ENCODE results near the gene HBZ. TPM values are rescaled to one million over a fixed set of nuclear protein-coding genes. Genes with fewer than 3 reads are reported as not detected.

Gene HBZ
- polyA plus RNA-seq, 4 donors = 1.0 TPM; not detected in 3

GRCh38 chr16:177394-177822 lies 25.0 kb downstream of the HBZ start:
- DNase-seq = no peak
- peaks cover 10 to 59% (median 20%) of the 10 kb centered on the region in 3 donors for H3K27me3 ChIP-seq (ENCODE audit: control insufficient read depth in 3 of 3, insufficient read depth in 3 of 3, low read length in 3 of 3)
- no peak overlapping the region for H3K27ac ChIP-seq (ENCODE audit: low read depth in 1 of 3, low read length in 2 of 3)
- no peak overlapping the region for H3K4me3 ChIP-seq (ENCODE audit: low read depth in 1 of 3, low read length in 3 of 3)
- no peak for FAIRE-seq
- 4 to 13% (median 8%) methylated on average over 12 to 13 of the region's 13 CpGs for WGBS, 3 donors
- peaks cover 0 to 4% of the 10 kb centered on the region in 2 donors for H3K9me3 ChIP-seq (ENCODE audit: control insufficient read depth in 2 of 2, insufficient read depth in 1 of 2, low read depth in 1 of 2, low read length in 1 of 2)
- peaks cover 0 to 10% (median 2%) of the 10 kb centered on the region in 3 donors for H3K4me1 ChIP-seq (ENCODE audit: control insufficient read depth in 3 of 3, insufficient read depth in 2 of 3, low read depth in 1 of 3, low read length in 2 of 3)
- H3K36me3 ChIP-seq (ENCODE audit: control insufficient read depth in 3 of 3, insufficient read depth in 2 of 3, low read depth in 1 of 3, low read length in 3 of 3) = no peaks in the 10 kb centered on the region

GRCh38 chr16:177981-178667 lies 25.7 kb downstream of the HBZ start:
- no peak for FAIRE-seq
- WGBS, 3 donors = 42 to 55% (median 45%) methylated on average over 11 of the region's 11 CpGs
- no peak for DNase-seq
- H3K27ac ChIP-seq (ENCODE audit: low read depth in 1 of 3, low read length in 2 of 3) = no peak overlapping the region
- no peak overlapping the region for H3K4me3 ChIP-seq (ENCODE audit: low read depth in 1 of 3, low read length in 3 of 3)
- H3K9me3 ChIP-seq (ENCODE audit: control insufficient read depth in 2 of 2, insufficient read depth in 1 of 2, low read depth in 1 of 2, low read length in 1 of 2) = peaks cover 0 to 4% of the 10 kb centered on the region in 2 donors
- peaks cover 0 to 4% (median 0%) of the 10 kb centered on the region in 3 donors for H3K36me3 ChIP-seq (ENCODE audit: control insufficient read depth in 3 of 3, insufficient read depth in 2 of 3, low read depth in 1 of 3, low read length in 3 of 3)
- peaks cover 0 to 10% (median 2%) of the 10 kb centered on the region in 3 donors for H3K4me1 ChIP-seq (ENCODE audit: control insufficient read depth in 3 of 3, insufficient read depth in 2 of 3, low read depth in 1 of 3, low read length in 2 of 3)
- peaks cover 10 to 59% (median 20%) of the 10 kb centered on the region in 3 donors for H3K27me3 ChIP-seq (ENCODE audit: control insufficient read depth in 3 of 3, insufficient read depth in 3 of 3, low read length in 3 of 3)

- peaks cover 0 to 10% (median 2%) of the 10 kb centered on the region in 3 donors for H3K4me1 ChIP-seq (ENCODE audit: control insufficient read depth in 3 of 3, insufficient read depth in 2 of 3, low read depth in 1 of 3, low read length in 2 of 3)
- no peak for DNase-seq
- H3K36me3 ChIP-seq (ENCODE audit: control insufficient read depth in 3 of 3, insufficient read depth in 2 of 3, low read depth in 1 of 3, low read length in 3 of 3) = peaks cover 0 to 4% (median 0%) of the 10 kb centered on the region in 3 donors
- H3K27me3 ChIP-seq (ENCODE audit: control insufficient read depth in 3 of 3, insufficient read depth in 3 of 3, low read length in 3 of 3) = peaks cover 10 to 55% (median 19%) of the 10 kb centered on the region in 3 donors
- H3K4me3 ChIP-seq (ENCODE audit: low read depth in 1 of 3, low read length in 3 of 3) = no peak overlapping the region
- no peak overlapping the region for H3K27ac ChIP-seq (ENCODE audit: low read depth in 1 of 3, low read length in 2 of 3)
- no peak for FAIRE-seq
- peaks cover 0 to 4% of the 10 kb centered on the region in 2 donors for H3K9me3 ChIP-seq (ENCODE audit: control insufficient read depth in 2 of 2, insufficient read depth in 1 of 2, low read depth in 1 of 2, low read length in 1 of 2)
- WGBS, 3 donors = 66 to 87% (median 76%) methylated on average over 11 of the region's 11 CpGs
Measured at GRCh38 chr16:178668-179015, 26.2 kb downstream of the HBZ start.

- Histone ChIP-seq H3K27me3 (ENCODE audit: control insufficient read depth in 3 of 3, insufficient read depth in 3 of 3, low read length in 3 of 3) (peaks cover 10 to 51% (median 19%) of the 10 kb centered on the region in 3 donors), H3K9me3 (ENCODE audit: control insufficient read depth in 2 of 2, insufficient read depth in 1 of 2, low read depth in 1 of 2, low read length in 1 of 2) (peaks cover 0 to 4% of the 10 kb centered on the region in 2 donors), H3K4me1 (ENCODE audit: control insufficient read depth in 3 of 3, insufficient read depth in 2 of 3, low read depth in 1 of 3, low read length in 2 of 3) (peaks cover 0 to 10% (median 2%) of the 10 kb centered on the region in 3 donors), H3K4me3 (ENCODE audit: low read depth in 1 of 3, low read length in 3 of 3) (no peak overlapping the region), H3K36me3 (ENCODE audit: control insufficient read depth in 3 of 3, insufficient read depth in 2 of 3, low read depth in 1 of 3, low read length in 3 of 3) (peaks cover 0 to 4% (median 0%) of the 10 kb centered on the region in 3 donors), H3K27ac (ENCODE audit: low read depth in 1 of 3, low read length in 2 of 3) (no peak overlapping the region)
- FAIRE-seq = no peak
- WGBS, 3 donors = 69 to 74% (median 73%) methylated on average over 17 of the region's 17 CpGs
- DNase-seq = no peak
Measured at GRCh38 chr16:179211-180092, 27.0 kb downstream of the HBZ start.

- no peak within 1 kb of the TSS for H3K27ac ChIP-seq (ENCODE audit: low read depth in 1 of 3, low read length in 2 of 3)
- DNase-seq (peak in 1 of 2 donors; percentile 46), FAIRE-seq (no peak)
- 8 to 15% (median 14%) methylated on average over 26 to 59 of the region's 59 CpGs for WGBS, 3 donors
- peaks cover 0 to 4% of the 10 kb centered on the region in 2 donors for H3K9me3 ChIP-seq (ENCODE audit: control insufficient read depth in 2 of 2, insufficient read depth in 1 of 2, low read depth in 1 of 2, low read length in 1 of 2)
- peaks cover 0 to 9% (median 0%) of the 10 kb centered on the region in 3 donors for H3K36me3 ChIP-seq (ENCODE audit: control insufficient read depth in 3 of 3, insufficient read depth in 2 of 3, low read depth in 1 of 3, low read length in 3 of 3)
- peaks cover 0 to 10% (median 2%) of the 10 kb centered on the region in 3 donors for H3K4me1 ChIP-seq (ENCODE audit: control insufficient read depth in 3 of 3, insufficient read depth in 2 of 3, low read depth in 1 of 3, low read length in 2 of 3)
- peak within 1 kb of the TSS in 1 of 3 donors; percentile 31 for H3K4me3 ChIP-seq (ENCODE audit: low read depth in 1 of 3, low read length in 3 of 3)
- H3K27me3 ChIP-seq (ENCODE audit: control insufficient read depth in 3 of 3, insufficient read depth in 3 of 3, low read length in 3 of 3) = peaks cover 10 to 43% (median 15%) of the 10 kb centered on the region in 3 donors
Measured at GRCh38 chr16:180101-180675, 27.7 kb downstream of the HBZ start, which contains the start of gene HBQ1. Gene HBQ1, plus strand, starts transcription at chr16:180459. Its CDS starts 28 bp downstream, at chr16:180487.

- FAIRE-seq (no peak), DNase-seq (peak; percentile 59 to 85)
- no peak overlapping the region for H3K27ac ChIP-seq (ENCODE audit: low read depth in 1 of 3, low read length in 2 of 3)
- WGBS, 3 donors = 0 to 3% (median 2%) methylated on average over 54 to 89 of the region's 89 CpGs
- H3K9me3 ChIP-seq (ENCODE audit: control insufficient read depth in 2 of 2, insufficient read depth in 1 of 2, low read depth in 1 of 2, low read length in 1 of 2) = peaks cover 0 to 4% of the 10 kb centered on the region in 2 donors
- H3K4me3 ChIP-seq (ENCODE audit: low read depth in 1 of 3, low read length in 3 of 3) = peak overlapping the region in 1 of 3 donors; percentile 31
- peaks cover 10 to 37% (median 11%) of the 10 kb centered on the region in 3 donors for H3K27me3 ChIP-seq (ENCODE audit: control insufficient read depth in 3 of 3, insufficient read depth in 3 of 3, low read length in 3 of 3)
- peaks cover 0 to 10% (median 2%) of the 10 kb centered on the region in 3 donors for H3K4me1 ChIP-seq (ENCODE audit: control insufficient read depth in 3 of 3, insufficient read depth in 2 of 3, low read depth in 1 of 3, low read length in 2 of 3)
- peaks cover 0 to 12% (median 0%) of the 10 kb centered on the region in 3 donors for H3K36me3 ChIP-seq (ENCODE audit: control insufficient read depth in 3 of 3, insufficient read depth in 2 of 3, low read depth in 1 of 3, low read length in 3 of 3)
Measured at GRCh38 chr16:180681-181564, 28.5 kb downstream of the HBZ start.

GRCh38 chr16:181565-182021 lies 29.1 kb downstream of the HBZ start:
- Histone ChIP-seq H3K4me3 (ENCODE audit: low read depth in 1 of 3, low read length in 3 of 3) (no peak overlapping the region), H3K27me3 (ENCODE audit: control insufficient read depth in 3 of 3, insufficient read depth in 3 of 3, low read length in 3 of 3) (peaks cover 10 to 36% (median 11%) of the 10 kb centered on the region in 3 donors), H3K27ac (ENCODE audit: low read depth in 1 of 3, low read length in 2 of 3) (no peak overlapping the region), H3K9me3 (ENCODE audit: control insufficient read depth in 2 of 2, insufficient read depth in 1 of 2, low read depth in 1 of 2, low read length in 1 of 2) (peaks cover 0 to 4% of the 10 kb centered on the region in 2 donors), H3K36me3 (ENCODE audit: control insufficient read depth in 3 of 3, insufficient read depth in 2 of 3, low read depth in 1 of 3, low read length in 3 of 3) (peaks cover 0 to 12% (median 0%) of the 10 kb centered on the region in 3 donors), H3K4me1 (ENCODE audit: control insufficient read depth in 3 of 3, insufficient read depth in 2 of 3, low read depth in 1 of 3, low read length in 2 of 3) (peaks cover 0 to 10% (median 2%) of the 10 kb centered on the region in 3 donors)
- DNase-seq = no peak
- WGBS, 3 donors = 4 to 8% (median 5%) methylated on average over 20 to 22 of the region's 22 CpGs
- FAIRE-seq = no peak

Data from small intestine (tissue), 7 donors.